T-helper 2 cell treated with Interferon-gamma antibody and Interleukin-4, amounts not matched to agents 5 μg/mL and 100 μg/mL, for 36 hours (primary cell): Measurements from ENCODE around the gene CRY1.
"Not testable (repeated sequence)": the region's sequence is repeated elsewhere in the genome, so short reads cannot be mapped to it uniquely, and the experiment has no call there.

Experiments
- DNase-seq: peaks from one replicate; pipeline ENCODE4 v3.0.0; 2021; ENCODE audit warnings: low spot score
- H3K27ac Mint-ChIP-seq: one replicate; pipeline ENCODE4 v1.8.0; 2021; ENCODE audit warnings: mild to moderate bottlenecking, mixed read lengths
- H3K27me3 Mint-ChIP-seq: one replicate; pipeline ENCODE4 v1.8.0; 2021; ENCODE audit warnings: low read depth, mixed read lengths
- H3K36me3 Mint-ChIP-seq: one replicate; pipeline ENCODE4 v1.8.0; 2021; ENCODE audit warnings: low read depth, mixed read lengths
- H3K4me1 Mint-ChIP-seq: one replicate; pipeline ENCODE4 v1.8.0; 2021; ENCODE audit warnings: low read depth, mixed read lengths
- H3K4me3 Mint-ChIP-seq: one replicate; pipeline ENCODE4 v1.8.0; 2022; ENCODE audit warnings: mild to moderate bottlenecking, moderate library complexity, mixed read lengths
- H3K9me3 Mint-ChIP-seq: one replicate; pipeline ENCODE4 v1.8.0; 2021; ENCODE audit warnings: mixed read lengths

Gene CRY1

DNA sequence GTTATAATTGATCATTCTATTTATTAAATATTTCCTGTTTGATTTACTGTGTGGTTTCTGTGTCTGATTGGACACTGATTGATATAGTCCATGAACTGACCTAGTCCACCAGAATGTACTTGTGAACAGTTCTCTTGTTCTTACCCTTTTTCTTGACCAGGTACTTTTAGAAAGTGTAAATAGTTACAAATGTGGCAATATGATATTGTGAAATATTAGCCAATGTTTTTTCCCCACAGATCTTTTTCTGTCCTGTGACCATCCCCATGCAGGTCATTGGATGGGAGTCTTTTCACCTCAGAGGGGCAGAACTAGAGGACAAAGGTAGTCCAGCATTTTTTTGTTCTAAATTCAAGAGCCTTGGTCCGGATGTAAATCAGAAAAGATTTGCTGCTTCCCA lies 8.3 kb upstream of the CRY1 start:
- no peaks in the 10 kb centered on the region for H3K4me1 Mint-ChIP-seq
- H3K4me3 Mint-ChIP-seq = no peak overlapping the region
- H3K9me3 Mint-ChIP-seq = no peaks in the 10 kb centered on the region
- H3K36me3 Mint-ChIP-seq = no peaks in the 10 kb centered on the region
- no peak overlapping the region for H3K27ac Mint-ChIP-seq
- DNase-seq = no peak
- peaks cover 28% of the 10 kb centered on the region for H3K27me3 Mint-ChIP-seq

DNA sequence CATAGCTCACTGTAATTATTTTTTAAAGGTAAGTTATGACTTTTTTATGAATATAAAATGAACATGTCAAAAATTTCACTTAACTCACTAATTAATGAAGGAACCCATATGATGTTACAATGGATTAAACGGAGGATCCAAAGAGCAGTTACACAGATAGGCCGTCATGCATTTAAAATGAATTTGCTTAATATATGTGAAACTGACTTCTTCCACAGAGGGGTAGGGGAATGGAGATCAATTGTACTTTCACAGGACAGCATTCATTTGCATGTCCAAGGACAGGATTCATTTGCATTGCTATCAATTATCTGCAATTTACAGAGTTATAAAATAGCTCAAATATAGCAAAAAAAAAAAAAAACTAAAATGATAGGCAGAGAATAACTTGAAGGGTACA lies 6.6 kb upstream of the CRY1 start:
- H3K27ac Mint-ChIP-seq = no peak overlapping the region
- H3K4me1 Mint-ChIP-seq = no peaks in the 10 kb centered on the region
- H3K4me3 Mint-ChIP-seq = no peak overlapping the region
- DNase-seq = no peak
- peaks cover 23% of the 10 kb centered on the region for H3K27me3 Mint-ChIP-seq
- H3K9me3 Mint-ChIP-seq = peaks cover 7% of the 10 kb centered on the region
- no peaks in the 10 kb centered on the region for H3K36me3 Mint-ChIP-seq

DNA sequence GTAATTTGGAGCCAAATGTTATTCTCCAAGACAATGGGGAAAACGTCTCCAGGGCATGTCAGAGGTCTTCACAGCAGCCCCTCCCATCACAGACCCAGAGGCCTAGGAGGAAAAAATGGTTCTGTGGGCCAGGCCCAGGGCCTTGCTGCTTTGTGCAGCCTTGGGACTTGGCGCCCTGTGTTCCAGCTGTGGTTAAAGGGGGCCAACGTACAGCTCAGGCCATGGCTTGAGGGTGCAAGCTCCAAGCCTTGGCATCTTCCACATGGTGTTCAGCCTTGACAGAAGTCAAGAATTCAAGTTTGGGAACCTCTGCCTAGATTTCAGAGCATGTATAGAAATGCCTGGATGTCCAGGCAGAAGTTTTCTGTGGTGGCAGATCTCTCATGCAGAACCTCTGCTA lies 3.2 kb upstream of the CRY1 start:
- peaks cover 7% of the 10 kb centered on the region for H3K9me3 Mint-ChIP-seq

DNA sequence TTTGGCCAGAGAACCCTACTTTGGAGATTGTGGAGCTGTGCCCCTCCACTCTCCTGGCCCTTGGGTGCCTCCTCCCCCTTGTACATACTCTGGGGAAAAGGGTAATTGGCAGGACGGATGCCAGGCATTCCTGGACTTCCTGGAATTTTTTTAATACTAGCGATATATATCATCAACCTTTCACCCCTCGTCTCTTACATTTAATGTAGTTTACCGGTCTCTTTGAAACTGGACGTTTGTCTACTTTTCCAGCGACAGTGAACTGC lies 767 bp upstream of the CRY1 start:
- no peaks in the 10 kb centered on the region for H3K36me3 Mint-ChIP-seq
- H3K27ac Mint-ChIP-seq = no peak overlapping the region
- peaks cover 2% of the 10 kb centered on the region for H3K4me1 Mint-ChIP-seq
- peaks cover 11% of the 10 kb centered on the region for H3K27me3 Mint-ChIP-seq
- DNase-seq = no peak
- H3K4me3 Mint-ChIP-seq = no peak overlapping the region
- H3K9me3 Mint-ChIP-seq = peaks cover 7% of the 10 kb centered on the region

More for the DNA sequence above, 3.2 kb upstream of the CRY1 start:
- DNase-seq = no peak
- no peak overlapping the region for H3K27ac Mint-ChIP-seq
- peaks cover 20% of the 10 kb centered on the region for H3K27me3 Mint-ChIP-seq
- H3K4me1 Mint-ChIP-seq = peaks cover 2% of the 10 kb centered on the region
- no peak overlapping the region for H3K4me3 Mint-ChIP-seq
- H3K36me3 Mint-ChIP-seq = no peaks in the 10 kb centered on the region

DNA sequence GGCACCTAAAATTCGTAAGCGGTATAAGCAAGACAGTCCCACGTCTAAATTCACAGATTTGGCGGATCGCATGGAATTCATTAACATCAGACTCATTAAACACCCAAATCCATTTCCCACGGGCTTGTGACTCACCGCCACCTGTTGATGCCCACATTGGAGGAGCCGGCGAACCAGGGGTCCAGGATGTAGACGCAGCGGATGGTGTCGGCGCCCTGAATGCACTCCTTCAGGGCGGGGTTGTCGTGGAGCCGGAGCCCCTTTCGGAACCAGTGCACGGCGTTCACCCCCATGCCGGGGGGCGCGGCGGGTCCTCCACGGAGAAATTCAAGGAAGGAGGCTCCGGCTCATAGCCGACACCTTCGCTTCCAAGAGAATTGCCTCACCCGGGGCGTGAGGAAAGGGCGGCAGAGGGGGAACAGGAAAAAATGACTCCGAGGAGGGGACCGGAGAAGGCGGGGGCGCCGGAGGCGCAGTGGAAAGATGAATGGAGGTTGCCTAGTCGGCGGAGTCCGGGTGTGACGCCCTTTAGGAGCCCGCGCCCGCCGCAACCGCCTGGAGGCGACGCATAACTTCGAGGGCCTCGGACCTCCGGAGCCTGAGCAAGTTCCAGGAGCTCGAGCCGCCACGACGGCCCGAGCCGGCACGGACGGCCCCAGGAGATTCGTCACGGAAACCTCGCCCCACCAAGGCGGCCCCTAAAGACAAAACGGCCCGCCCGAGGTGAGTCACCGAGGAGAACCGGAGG lies 506 bp downstream of the CRY1 start:
- Mint-ChIP-seq H3K4me1 (peaks cover 2% of the 10 kb centered on the region), H3K36me3 (no peaks in the 10 kb centered on the region), H3K4me3 (no peak overlapping the region), H3K9me3 (peaks cover 7% of the 10 kb centered on the region), H3K27me3 (peaks cover 7% of the 10 kb centered on the region), H3K27ac (no peak overlapping the region)
- peak; percentile 76 for DNase-seq

DNA sequence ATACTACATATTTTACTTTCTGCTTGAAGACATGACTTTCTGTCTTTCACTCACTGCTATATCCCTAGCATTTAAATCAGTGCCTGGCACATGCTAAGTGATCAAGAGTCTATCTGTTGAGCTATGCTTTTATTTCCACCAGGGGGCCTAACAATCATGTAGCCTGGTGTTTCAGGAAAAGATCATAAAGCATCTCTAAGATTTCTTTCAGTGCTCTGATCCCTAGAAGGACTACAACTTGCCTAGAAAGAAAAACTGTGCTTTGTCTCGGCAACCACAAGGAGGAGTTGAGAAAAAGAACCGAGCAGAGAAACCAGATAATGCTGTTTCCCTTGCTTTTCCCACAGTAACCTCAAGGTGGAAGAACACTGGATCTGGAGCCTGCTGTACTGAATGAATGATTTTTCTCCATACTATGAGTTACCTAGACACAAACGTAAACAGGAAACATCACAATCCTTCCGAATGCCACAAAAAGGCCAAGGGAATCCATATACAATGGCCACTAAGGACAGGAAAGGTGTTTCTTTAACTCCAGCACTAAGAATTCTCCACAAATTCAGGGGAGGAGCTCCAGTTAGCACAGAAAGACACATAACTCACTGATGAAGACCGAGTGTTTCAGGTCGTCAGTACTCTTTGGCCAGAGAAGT lies 1.2 kb downstream of the CRY1 start:
- peak; percentile 30 for DNase-seq
- Mint-ChIP-seq H3K4me1 (peaks cover 4% of the 10 kb centered on the region), H3K36me3 (no peaks in the 10 kb centered on the region), H3K9me3 (peaks cover 7% of the 10 kb centered on the region), H3K27me3 (peaks cover 3% of the 10 kb centered on the region), H3K27ac (no peak overlapping the region), H3K4me3 (no peak overlapping the region)

DNA sequence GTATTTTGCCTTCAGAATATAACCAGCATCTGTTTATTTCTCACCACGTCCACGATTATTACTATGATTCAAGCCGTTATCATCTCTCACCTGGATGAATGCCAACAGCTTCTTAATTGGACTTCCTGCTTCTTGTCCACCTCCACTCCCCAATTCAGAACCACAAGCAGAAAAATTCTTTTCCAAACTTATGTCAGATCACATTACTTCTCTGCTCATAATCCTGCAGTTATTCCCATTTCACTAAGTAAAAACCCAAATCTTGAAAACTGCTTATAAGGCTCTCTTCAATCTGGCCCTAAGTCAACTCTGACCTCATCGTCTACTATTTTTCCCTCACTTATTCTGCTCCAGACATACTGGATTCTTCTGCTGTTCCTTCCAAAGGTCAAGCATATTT lies 2.0 kb downstream of the CRY1 start:
- H3K27me3 Mint-ChIP-seq = peaks cover 3% of the 10 kb centered on the region
- peaks cover 7% of the 10 kb centered on the region for H3K9me3 Mint-ChIP-seq
- H3K4me3 Mint-ChIP-seq = no peak overlapping the region
- peaks cover 4% of the 10 kb centered on the region for H3K4me1 Mint-ChIP-seq
- no peaks in the 10 kb centered on the region for H3K36me3 Mint-ChIP-seq
- DNase-seq = no peak
- H3K27ac Mint-ChIP-seq = no peak overlapping the region

DNA sequence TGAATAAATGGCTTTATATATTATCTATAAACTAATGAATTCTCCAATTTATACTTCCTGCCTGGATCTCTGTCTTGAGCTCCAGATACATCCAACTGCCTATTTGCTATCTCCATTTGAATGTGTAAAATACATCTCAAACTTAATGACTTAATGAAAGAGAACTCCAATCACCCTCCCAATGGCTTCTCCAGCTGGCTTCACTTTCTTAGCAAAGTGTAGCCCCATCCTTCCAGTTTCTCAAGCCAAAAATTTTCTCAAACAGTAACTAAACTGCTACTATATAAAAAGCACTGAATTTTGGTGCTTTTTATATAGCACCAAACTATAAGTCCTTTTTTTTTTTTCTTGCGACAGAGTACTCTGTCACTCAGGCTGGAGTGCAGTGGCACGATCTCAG lies 2.6 kb downstream of the CRY1 start:
- no peak for DNase-seq
- no peaks in the 10 kb centered on the region for H3K36me3 Mint-ChIP-seq
- H3K4me3 Mint-ChIP-seq = no peak overlapping the region
- no peaks in the 10 kb centered on the region for H3K27me3 Mint-ChIP-seq
- peaks cover 4% of the 10 kb centered on the region for H3K4me1 Mint-ChIP-seq
- no peak overlapping the region for H3K27ac Mint-ChIP-seq
- peaks cover under 1% of the 10 kb centered on the region for H3K9me3 Mint-ChIP-seq

DNA sequence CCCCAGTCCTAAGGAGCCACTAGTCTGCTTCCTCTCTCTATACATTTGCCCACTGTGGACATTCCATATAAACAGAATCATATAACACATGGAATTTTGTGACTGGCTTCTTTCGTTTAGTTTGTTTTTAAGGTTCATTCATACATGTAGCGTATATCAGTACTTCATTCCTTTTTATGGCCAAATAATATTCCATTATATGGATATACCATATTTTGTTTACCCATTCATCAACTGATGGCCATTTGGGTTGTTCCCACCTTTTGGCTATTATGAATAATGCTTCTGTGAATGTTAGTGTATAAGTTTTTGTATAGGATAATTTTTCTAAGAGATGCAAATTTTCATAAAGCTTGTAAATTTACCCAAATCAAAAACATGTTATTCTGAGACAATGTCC lies 4.4 kb downstream of the CRY1 start:
- Mint-ChIP-seq H3K36me3 (no peaks in the 10 kb centered on the region), H3K4me3 (no peak overlapping the region), H3K27me3 (no peaks in the 10 kb centered on the region), H3K27ac (no peak overlapping the region), H3K4me1 (peaks cover 2% of the 10 kb centered on the region), H3K9me3 (no peaks in the 10 kb centered on the region)
- DNase-seq = no peak

DNA sequence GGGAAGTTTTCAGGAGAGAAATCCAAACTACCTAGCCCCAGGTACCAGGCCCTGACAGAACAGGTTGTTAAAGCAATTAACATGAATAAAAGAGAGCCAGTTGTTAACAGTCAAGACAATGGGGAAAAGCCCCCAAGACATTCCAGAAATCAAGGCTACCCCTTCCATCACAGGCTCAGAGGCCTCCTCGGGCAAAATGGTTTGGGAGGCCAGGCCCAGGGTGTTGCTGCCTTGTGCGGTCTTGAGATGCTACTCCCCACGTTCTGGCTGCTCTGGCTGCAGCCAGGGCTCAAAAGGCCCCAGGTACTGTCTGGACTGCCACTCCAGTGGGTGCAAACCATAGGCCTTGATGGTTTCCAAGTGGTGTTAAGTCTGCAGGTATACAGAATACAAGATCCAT lies 7.0 kb downstream of the CRY1 start:
- peaks cover 2% of the 10 kb centered on the region for H3K4me1 Mint-ChIP-seq
- DNase-seq = no peak
- H3K36me3 Mint-ChIP-seq = peaks cover 3% of the 10 kb centered on the region
- H3K27me3 Mint-ChIP-seq = peaks cover 6% of the 10 kb centered on the region
- peaks cover 18% of the 10 kb centered on the region for H3K9me3 Mint-ChIP-seq
- no peak overlapping the region for H3K27ac Mint-ChIP-seq
- no peak overlapping the region for H3K4me3 Mint-ChIP-seq

DNA sequence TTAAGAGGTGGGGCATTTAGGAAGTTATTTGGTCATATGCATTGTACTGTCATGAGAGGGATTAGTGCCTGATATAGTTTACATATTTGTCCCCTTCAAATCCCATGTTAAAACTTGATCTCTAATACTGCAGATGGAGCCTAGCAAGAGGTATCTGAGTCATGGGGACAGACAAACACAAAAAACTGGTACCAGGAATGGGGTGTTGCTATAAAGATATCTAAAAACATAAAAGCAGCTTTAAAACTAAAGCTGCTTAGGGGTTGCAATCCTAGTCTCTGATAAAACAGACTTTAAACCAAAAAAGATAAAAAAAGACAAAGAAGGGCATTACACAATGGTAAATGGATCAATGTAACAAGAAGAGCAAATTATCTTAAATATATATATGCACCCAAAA lies 11.6 kb downstream of the CRY1 start:
- no peak overlapping the region for H3K4me3 Mint-ChIP-seq
- peaks cover 3% of the 10 kb centered on the region for H3K36me3 Mint-ChIP-seq
- no peak overlapping the region for H3K27ac Mint-ChIP-seq
- no peaks in the 10 kb centered on the region for H3K4me1 Mint-ChIP-seq
- H3K27me3 Mint-ChIP-seq = peaks cover 7% of the 10 kb centered on the region
- no peak for DNase-seq
- H3K9me3 Mint-ChIP-seq = peaks cover 18% of the 10 kb centered on the region

DNA sequence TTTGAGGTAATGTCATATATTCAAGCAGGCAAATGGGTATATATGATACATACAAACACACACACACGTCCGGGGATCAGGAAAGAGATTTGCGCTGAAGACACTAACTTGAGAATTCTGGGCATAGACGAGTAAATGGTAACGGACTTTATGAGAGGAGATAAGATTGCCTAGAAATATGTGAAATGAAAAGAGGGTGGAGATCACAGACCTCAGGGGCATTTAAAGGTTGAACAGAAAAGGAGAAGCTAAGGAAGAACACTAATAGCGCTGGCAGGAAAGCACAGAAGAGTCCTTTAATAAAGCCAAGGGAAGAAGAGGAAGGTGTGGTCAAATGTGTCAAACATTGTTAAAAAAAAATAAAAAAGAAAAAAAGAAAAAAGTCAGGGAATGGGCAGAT lies 13.1 kb downstream of the CRY1 start:
- DNase-seq = no peak
- Mint-ChIP-seq H3K4me3 (no peak overlapping the region), H3K9me3 (peaks cover 18% of the 10 kb centered on the region)

DNA sequence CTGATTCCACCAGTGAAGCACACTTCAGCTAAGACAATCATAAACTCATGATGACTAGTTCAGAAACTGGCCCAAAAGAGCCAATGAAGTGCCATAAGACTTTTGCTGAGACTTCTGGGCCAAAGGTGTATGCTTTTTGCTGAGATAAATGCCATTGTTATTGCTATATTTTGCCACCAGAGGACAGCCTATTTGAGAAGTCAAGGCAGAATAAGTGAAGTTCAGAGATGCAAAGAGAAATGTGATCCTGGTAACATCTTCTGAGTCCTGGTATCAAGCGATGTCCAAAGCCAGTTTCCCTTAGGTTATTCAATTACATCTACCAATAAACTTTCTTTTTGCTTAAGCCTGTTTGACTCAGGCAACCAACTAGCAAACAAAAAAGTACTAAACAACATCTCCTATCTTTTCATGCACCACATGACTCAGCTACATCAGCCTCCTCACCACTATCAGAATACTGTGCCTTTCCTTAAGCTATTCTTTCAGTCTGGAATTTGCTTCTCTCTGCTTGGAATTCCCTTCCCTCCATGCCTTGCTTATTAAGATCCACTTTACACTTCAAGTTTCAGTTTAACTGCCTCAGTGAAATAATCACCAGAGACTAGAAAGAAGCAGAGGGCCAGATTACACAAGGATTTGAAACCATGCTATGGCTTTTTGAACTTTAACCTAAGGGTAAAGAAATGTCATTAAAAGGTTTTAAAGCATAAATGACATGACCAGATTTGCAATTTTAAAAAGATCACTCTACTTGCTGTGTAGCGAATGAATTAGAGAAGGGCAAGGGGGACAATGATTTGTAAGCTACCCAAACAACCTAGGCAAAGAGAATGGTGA lies 14.0 kb downstream of the CRY1 start:
- Mint-ChIP-seq H3K4me1 (no peaks in the 10 kb centered on the region), H3K36me3 (peaks cover 3% of the 10 kb centered on the region), H3K27ac (no peak overlapping the region), H3K27me3 (peaks cover 7% of the 10 kb centered on the region), H3K9me3 (peaks cover 18% of the 10 kb centered on the region), H3K4me3 (no peak overlapping the region)
- no peak for DNase-seq

More for the DNA sequence above, 13.1 kb downstream of the CRY1 start:
- H3K4me1 Mint-ChIP-seq = no peaks in the 10 kb centered on the region
- H3K36me3 Mint-ChIP-seq = peaks cover 3% of the 10 kb centered on the region
- H3K27ac Mint-ChIP-seq = no peak overlapping the region
- peaks cover 7% of the 10 kb centered on the region for H3K27me3 Mint-ChIP-seq

DNA sequence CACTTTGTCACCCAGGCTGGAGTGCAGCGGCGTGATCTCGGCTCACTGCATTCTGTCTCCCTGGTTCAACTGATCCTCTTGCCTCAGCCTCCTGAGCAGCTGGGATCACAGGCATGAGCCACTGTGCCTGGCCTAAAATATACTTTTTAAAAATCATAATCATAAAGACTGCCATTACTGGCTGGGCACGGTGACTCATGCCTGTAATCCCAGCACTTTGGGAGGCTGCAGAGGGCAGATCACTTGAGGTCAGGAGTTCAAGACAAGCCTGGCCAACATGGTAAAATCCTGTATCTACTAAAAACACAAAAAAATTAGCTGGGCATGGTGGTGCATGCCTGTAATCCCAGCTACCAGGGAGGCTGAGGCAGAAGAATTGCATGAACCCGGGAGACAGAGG lies 20.1 kb downstream of the CRY1 start:
- not testable (repeated sequence) for H3K36me3 Mint-ChIP-seq, H3K4me1 Mint-ChIP-seq, H3K4me3 Mint-ChIP-seq, H3K9me3 Mint-ChIP-seq, DNase-seq, H3K27me3 Mint-ChIP-seq, H3K27ac Mint-ChIP-seq
